NCI-H524 treated with DMSO at 0.1 percent for 48 hours (cell line): ENCODE results near the gene CPA1.

ENCODE experiments used
- DNase-seq: peaks from one replicate; lab custom pipeline; 2025; lab: John Stamatoyannopoulos, UW

CPA1 gene

GRCh38 chr7:130430115-130430514 lies 49.8 kb downstream of the CPA1 start:
- no peak for DNase-seq

GRCh38 chr7:130430841-130431666 lies 50.8 kb downstream of the CPA1 start:
- DNase-seq, result peak; percentile 74

GRCh38 chr7:130432886-130433285 lies 52.6 kb downstream of the CPA1 start:
- DNase-seq, result no peak

DNA sequence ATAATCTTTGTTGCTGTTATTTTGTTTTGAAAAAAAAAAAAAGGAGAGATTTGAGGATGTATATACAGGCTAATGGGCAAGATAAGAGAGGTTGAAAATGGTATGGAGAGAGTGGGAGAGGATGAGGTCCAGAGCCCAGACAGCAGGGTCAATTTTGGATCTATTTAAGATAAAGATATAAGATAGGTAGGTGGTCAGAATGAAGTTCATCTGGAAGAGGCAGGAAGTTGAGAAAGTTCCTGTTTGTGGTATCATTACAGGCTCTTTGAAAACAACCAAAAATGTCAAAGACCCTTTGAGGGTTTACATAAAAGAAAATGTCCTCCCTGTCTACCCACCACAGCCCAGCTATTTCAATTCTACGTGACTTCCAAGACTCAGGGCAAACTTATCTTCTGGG lies 53.0 kb downstream of the CPA1 start:
- no peak for DNase-seq

DNA sequence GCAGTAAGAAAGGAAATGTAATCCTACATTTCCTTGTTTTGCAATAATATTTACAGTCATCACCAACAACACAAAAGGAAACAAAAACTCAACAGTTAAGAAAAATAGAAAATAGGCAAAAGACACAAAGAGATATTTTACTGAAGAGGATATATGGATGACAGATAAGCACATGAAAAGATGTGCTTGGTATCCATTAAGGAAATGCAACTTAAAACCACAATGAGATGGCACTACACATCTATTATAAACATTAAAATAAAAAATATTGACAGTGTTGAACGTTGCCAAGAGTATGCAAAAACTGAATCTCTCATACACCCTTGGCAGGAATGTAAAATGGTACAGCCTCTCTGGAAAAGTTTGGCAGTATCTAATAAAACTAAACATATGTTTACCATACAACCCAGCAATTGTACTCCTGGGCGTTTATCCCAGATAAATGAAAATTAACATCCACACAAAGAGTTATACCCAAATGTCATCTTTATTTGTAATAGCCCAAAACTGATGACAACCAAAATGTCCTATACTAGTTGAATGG lies 55.1 kb downstream of the CPA1 start:
- no peak for DNase-seq

GRCh38 chr7:130436253-130436652 lies 56.0 kb downstream of the CPA1 start:
- DNase-seq, result no peak
